ENCODE data around the gene ILF2. TPM values are rescaled to one million over a fixed set of nuclear protein-coding genes. Genes with fewer than 3 reads are reported as not detected.
"Not testable (repeated sequence)": the region's sequence is repeated elsewhere in the genome, so short reads cannot be mapped to it uniquely, and the experiment has no call there.

The ILF2 gene
- total RNA-seq, 1 donor from 2014 or later: 157 TPM

DNA sequence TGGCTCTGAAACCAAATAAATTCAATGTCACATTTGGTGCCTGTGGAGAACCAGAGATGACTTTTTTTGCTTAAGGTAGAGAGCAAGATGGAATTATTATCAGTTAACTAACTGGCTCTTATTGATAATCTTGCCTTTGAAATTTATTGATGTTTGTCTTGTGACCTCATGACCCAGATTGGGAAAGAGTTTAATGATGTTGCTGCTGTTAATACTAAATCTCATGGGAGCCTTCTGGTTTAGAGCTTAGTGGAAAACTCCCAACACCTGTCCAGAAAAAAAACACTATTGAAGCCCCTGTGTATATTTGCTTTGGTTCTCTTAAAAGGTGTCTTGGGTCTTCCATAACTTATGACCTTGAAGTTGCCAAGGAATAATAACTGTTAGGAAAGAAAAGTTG lies 27.0 kb downstream of the ILF2 start:
- Mint-ChIP-seq H3K9me3 (ENCODE audit: unreplicated experiment) (no peaks in the 10 kb centered on the region), H3K27ac (ENCODE audit: unreplicated experiment) (no peak overlapping the region), H3K4me1 (ENCODE audit: unreplicated experiment) (peaks cover 2% of the 10 kb centered on the region), H3K36me3 (ENCODE audit: unreplicated experiment) (peaks cover 57% of the 10 kb centered on the region), H3K27me3 (ENCODE audit: unreplicated experiment) (no peaks in the 10 kb centered on the region), H3K4me3 (ENCODE audit: unreplicated experiment) (no peak overlapping the region)
- TF ChIP-seq, protein P1, sequence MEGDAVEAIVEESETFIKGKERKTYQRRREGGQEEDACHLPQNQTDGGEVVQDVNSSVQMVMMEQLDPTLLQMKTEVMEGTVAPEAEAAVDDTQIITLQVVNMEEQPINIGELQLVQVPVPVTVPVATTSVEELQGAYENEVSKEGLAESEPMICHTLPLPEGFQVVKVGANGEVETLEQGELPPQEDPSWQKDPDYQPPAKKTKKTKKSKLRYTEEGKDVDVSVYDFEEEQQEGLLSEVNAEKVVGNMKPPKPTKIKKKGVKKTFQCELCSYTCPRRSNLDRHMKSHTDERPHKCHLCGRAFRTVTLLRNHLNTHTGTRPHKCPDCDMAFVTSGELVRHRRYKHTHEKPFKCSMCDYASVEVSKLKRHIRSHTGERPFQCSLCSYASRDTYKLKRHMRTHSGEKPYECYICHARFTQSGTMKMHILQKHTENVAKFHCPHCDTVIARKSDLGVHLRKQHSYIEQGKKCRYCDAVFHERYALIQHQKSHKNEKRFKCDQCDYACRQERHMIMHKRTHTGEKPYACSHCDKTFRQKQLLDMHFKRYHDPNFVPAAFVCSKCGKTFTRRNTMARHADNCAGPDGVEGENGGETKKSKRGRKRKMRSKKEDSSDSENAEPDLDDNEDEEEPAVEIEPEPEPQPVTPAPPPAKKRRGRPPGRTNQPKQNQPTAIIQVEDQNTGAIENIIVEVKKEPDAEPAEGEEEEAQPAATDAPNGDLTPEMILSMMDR (IDR thresholded peaks at IDR 0.05): no peak
- no peak for DNase-seq (ENCODE audit: extremely low spot score, unreplicated experiment)

DNA sequence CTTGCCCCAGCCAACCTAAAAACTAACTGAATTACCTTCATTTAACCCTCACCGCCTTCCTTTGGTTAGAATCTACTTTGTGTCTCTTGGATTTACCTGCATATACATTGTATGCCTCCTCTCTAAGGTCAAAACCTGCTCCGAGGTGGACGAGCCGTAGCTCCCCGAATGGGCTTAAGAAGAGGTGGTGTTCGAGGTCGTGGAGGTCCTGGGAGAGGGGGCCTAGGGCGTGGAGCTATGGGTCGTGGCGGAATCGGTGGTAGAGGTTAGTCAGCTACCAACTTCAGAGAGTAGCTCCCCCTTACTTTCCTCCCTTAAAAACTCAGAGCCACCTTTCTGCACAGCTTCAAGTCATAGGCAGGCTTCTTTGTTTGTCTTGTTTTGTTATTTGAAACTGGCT lies 27.7 kb downstream of the ILF2 start:
- Mint-ChIP-seq H3K9me3 (ENCODE audit: unreplicated experiment) (no peaks in the 10 kb centered on the region), H3K27ac (ENCODE audit: unreplicated experiment) (no peak overlapping the region), H3K4me1 (ENCODE audit: unreplicated experiment) (peaks cover 2% of the 10 kb centered on the region), H3K4me3 (ENCODE audit: unreplicated experiment) (no peak overlapping the region), H3K27me3 (ENCODE audit: unreplicated experiment) (no peaks in the 10 kb centered on the region), H3K36me3 (ENCODE audit: unreplicated experiment) (peaks cover 63% of the 10 kb centered on the region)
- no peak for DNase-seq (ENCODE audit: extremely low spot score, unreplicated experiment)
- TF ChIP-seq, protein P1 (IDR thresholded peaks at IDR 0.05): no peak

DNA sequence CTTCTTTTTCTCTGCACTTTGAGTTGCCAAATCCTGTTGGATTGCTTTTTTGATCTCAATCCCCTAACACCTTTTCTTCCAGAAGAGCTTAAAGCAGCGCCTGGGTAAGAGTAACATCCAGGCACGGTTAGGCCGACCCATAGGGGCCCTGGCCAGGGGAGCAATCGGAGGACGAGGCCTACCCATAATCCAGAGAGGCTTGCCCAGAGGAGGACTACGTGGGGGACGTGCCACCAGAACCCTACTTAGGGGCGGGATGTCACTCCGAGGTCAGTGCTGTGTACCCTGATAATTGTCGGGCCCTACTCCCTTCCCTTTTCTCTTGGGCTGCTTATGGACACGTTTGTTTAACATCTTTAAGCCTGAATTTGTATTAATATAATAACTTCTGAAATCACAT lies 28.6 kb downstream of the ILF2 start:
- Mint-ChIP-seq H3K27ac (ENCODE audit: unreplicated experiment) (no peak overlapping the region), H3K27me3 (ENCODE audit: unreplicated experiment) (no peaks in the 10 kb centered on the region), H3K9me3 (ENCODE audit: unreplicated experiment) (no peaks in the 10 kb centered on the region), H3K36me3 (ENCODE audit: unreplicated experiment) (peaks cover 69% of the 10 kb centered on the region), H3K4me3 (ENCODE audit: unreplicated experiment) (no peak overlapping the region), H3K4me1 (ENCODE audit: unreplicated experiment) (no peaks in the 10 kb centered on the region)
- DNase-seq (ENCODE audit: extremely low spot score, unreplicated experiment): no peak
- TF ChIP-seq, protein P1 (IDR thresholded peaks at IDR 0.05): no peak

DNA sequence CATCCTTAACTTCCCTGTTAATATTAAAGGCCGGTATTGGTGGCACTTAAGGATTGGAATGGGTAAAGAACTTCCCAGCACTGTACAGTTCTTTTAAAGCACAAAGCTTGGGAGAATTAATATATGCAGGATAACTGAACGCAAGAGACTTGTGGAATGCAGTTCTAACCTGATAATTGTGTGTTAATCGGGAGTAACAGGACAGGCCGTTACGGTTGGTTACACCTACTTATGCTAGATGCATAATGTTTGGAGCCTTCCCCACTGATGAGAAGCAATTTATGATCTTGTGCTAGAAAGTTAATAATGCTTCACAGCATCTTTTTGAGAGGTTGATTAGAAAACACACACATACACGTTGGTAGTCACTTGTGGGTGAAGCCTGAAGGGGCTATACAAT lies 29.9 kb downstream of the ILF2 start:
- no peak overlapping the region for H3K27ac Mint-ChIP-seq (ENCODE audit: unreplicated experiment)
- H3K9me3 Mint-ChIP-seq (ENCODE audit: unreplicated experiment): no peaks in the 10 kb centered on the region
- no peak overlapping the region for H3K4me3 Mint-ChIP-seq (ENCODE audit: unreplicated experiment)
- peaks cover 70% of the 10 kb centered on the region for H3K36me3 Mint-ChIP-seq (ENCODE audit: unreplicated experiment)
- TF ChIP-seq, protein P1 (IDR thresholded peaks at IDR 0.05): no peak
- H3K27me3 Mint-ChIP-seq (ENCODE audit: unreplicated experiment): no peaks in the 10 kb centered on the region
- no peak for DNase-seq (ENCODE audit: extremely low spot score, unreplicated experiment)
- H3K4me1 Mint-ChIP-seq (ENCODE audit: unreplicated experiment): peaks cover 8% of the 10 kb centered on the region

DNA sequence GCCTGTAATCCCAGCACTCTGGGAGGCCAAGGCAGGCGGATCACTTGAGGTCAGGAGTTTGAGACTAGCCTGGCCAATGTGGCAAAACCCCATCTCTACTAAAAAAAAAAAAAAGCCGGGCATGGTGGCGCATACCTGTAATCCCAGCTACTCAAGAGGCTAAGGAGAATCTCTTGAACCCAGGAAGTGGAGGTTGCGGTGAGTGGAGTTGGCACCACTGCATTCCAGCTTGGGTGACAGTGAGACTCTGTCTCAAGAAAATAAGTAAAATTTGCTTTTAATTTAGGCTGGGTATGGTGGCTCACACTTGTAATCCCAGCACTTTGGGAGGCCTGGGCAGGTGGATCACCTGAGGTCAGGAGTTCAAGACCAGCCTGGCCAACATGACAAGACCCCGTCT lies 30.6 kb downstream of the ILF2 start:
- DNase-seq (ENCODE audit: extremely low spot score, unreplicated experiment); H3K9me3 Mint-ChIP-seq (ENCODE audit: unreplicated experiment); H3K4me3 Mint-ChIP-seq (ENCODE audit: unreplicated experiment); H3K27me3 Mint-ChIP-seq (ENCODE audit: unreplicated experiment); H3K27ac Mint-ChIP-seq (ENCODE audit: unreplicated experiment): not testable (repeated sequence)
- peaks cover 66% of the 10 kb centered on the region for H3K36me3 Mint-ChIP-seq (ENCODE audit: unreplicated experiment)
- H3K4me1 Mint-ChIP-seq (ENCODE audit: unreplicated experiment): peaks cover 11% of the 10 kb centered on the region

DNA sequence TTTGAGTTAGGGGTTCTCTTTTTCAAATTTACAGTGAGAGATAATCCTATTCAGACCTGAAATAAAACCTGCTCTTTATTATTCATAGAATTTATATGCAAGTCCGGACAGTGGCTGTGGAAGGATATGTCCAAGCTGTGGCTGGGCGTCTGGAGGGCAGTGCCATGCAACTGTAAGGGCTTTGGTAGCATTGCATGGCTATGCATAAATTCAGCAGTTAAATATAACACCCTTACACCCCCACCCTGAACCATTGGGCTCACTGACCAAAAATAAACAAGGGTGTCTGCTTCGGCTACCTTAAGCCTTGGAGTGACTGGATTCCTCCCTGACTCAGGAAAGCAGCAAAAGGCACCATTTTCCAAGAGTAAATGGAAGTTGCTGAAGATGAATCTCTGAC lies 31.5 kb downstream of the ILF2 start:
- Mint-ChIP-seq H3K4me3 (ENCODE audit: unreplicated experiment) (no peak overlapping the region), H3K36me3 (ENCODE audit: unreplicated experiment) (peaks cover 59% of the 10 kb centered on the region), H3K9me3 (ENCODE audit: unreplicated experiment) (no peaks in the 10 kb centered on the region), H3K4me1 (ENCODE audit: unreplicated experiment) (peaks cover 16% of the 10 kb centered on the region), H3K27me3 (ENCODE audit: unreplicated experiment) (no peaks in the 10 kb centered on the region), H3K27ac (ENCODE audit: unreplicated experiment) (no peak overlapping the region)
- no peak for DNase-seq (ENCODE audit: extremely low spot score, unreplicated experiment)
- TF ChIP-seq, protein P1 (IDR thresholded peaks at IDR 0.05): no peak
